HepG2 (cell line): Measurements from ENCODE around the gene GPD1. TPM values are rescaled to one million over a fixed set of nuclear protein-coding genes. Genes with fewer than 3 reads are reported as not detected.

Experiments used
- ATAC-seq: fragments of 200-7000 bp; cut with Tn5 transposase; 3 replicates; pipeline ENCODE4 v1.9.1; 2020; ENCODE audit warnings: mild to moderate bottlenecking, moderate library complexity
- BruUV-seq: library from RNA; stranded (reverse); fragments of 400-500 nt; replicated peaks from 2 replicates; lab custom pipeline; 2021; lab: Mats Ljungman, UMichigan
- CTCF ChIA-PET: fragments of 300-600 bp; formaldehyde crosslinking; extraction: SDS; loops from one replicate; lab custom pipeline; 2021; ENCODE audit warnings: low total read pairs, inconsistent platforms, low intra/inter-chr PET ratio; lab: Yijun Ruan, JAX
- POLR2A ChIA-PET: fragments of 350-600 bp; sonication (Branson Sonifier 250); formaldehyde crosslinking; loops from one replicate; lab custom pipeline; 2020; ENCODE audit warnings: antibody characterized with exemption, inconsistent platforms; lab: Yijun Ruan, JAX
- DNase-seq: peaks from one replicate; pipeline ENCODE4 v3.0.0-alpha.2; 2015; ENCODE audit warnings: low spot score
- FAIRE-seq: peaks from 3 replicates; lab custom pipeline; 2011; peaks lifted over from hg19 to GRCh38; lab: Jason Lieb, UNC
- H2AFZ ChIP-seq: one replicate; pipeline ENCODE4 v1.6.1; 2011; ENCODE audit warnings: low read length, inconsistent platforms
- H3K27ac ChIP-seq: fragments of 300-600 bp; 3 replicates; pipeline ENCODE4 v1.8.0; 2011; ENCODE audit warnings: mixed run types, mild to moderate bottlenecking, mixed read lengths, low read length, inconsistent platforms; ENCODE audit not compliant: insufficient read depth; ENCODE audit errors: extremely low read length
- H3K27me3 ChIP-seq, 2 experiments: fragments of 200-600 bp in 1 of 2; 2 replicates in 1 of 2; 3 replicates in 1 of 2; pipeline versions ENCODE4 v1.6.0 to v1.8.0; 2011; ENCODE audit warnings: low read length in 2 of 2, mild to moderate bottlenecking in 2 of 2, moderate library complexity in 2 of 2, inconsistent platforms in 1 of 2; ENCODE audit not compliant: insufficient read depth in 2 of 2, control insufficient read depth in 1 of 2
- H3K36me3 ChIP-seq, 2 experiments: fragments of 200-600 bp in 1 of 2; replicated peaks in 1 of 2; 2 replicates in 1 of 2; 3 replicates in 1 of 2; pipeline versions ENCODE4 v1.5.1 to v1.8.0; 2011; ENCODE audit warnings: low read length in 2 of 2, inconsistent platforms in 1 of 2; ENCODE audit not compliant: insufficient read depth in 2 of 2, control insufficient read depth in 1 of 2
- H3K4me1 ChIP-seq: 2 replicates; pipeline ENCODE4 v1.5.1; 2012; ENCODE audit warnings: low read length, inconsistent platforms; ENCODE audit not compliant: insufficient read depth
- H3K4me2 ChIP-seq: 2 replicates; pipeline ENCODE4 v1.6.0; 2011; ENCODE audit warnings: low read depth, low read length, inconsistent platforms
- H3K4me3 ChIP-seq, 3 experiments: fragments of 200-600 bp in 1 of 3; sonication (generic), shearing (Covaris generic) in 1 of 3; replicated peaks in 1 of 3; 2 replicates each; pipeline ENCODE4 v1.5.1; 2011 to 2016; ENCODE audit warnings: low read length in 3 of 3, inconsistent platforms in 2 of 3, low read depth in 2 of 3, mild to moderate bottlenecking in 2 of 3, control low read depth in 1 of 3, mixed read lengths in 1 of 3; ENCODE audit not compliant: insufficient read depth in 1 of 3
- H3K79me2 ChIP-seq: one replicate; pipeline ENCODE4 v1.6.1; 2011; ENCODE audit warnings: low read length, inconsistent platforms; ENCODE audit not compliant: insufficient read depth
- H3K9ac ChIP-seq: 2 replicates; pipeline ENCODE4 v1.6.0; 2011; ENCODE audit warnings: mild to moderate bottlenecking, low read depth, low read length, inconsistent platforms; ENCODE audit not compliant: insufficient read depth
- H3K9me3 ChIP-seq: 2 replicates; pipeline ENCODE4 v1.5.1; 2012; ENCODE audit warnings: mild to moderate bottlenecking, low read length
- H4K20me1 ChIP-seq: 2 replicates; pipeline ENCODE4 v1.6.0; 2011; ENCODE audit warnings: inconsistent platforms, mild to moderate bottlenecking, low read length, moderate library complexity; ENCODE audit not compliant: insufficient read depth
- HES4 ChIP-seq: sonication (generic); formaldehyde crosslinking; IDR thresholded peaks from 2 replicates; pipeline ENCODE4 v1.9.0; 2021; ENCODE audit warnings: mild to moderate bottlenecking, missing genetic modification reagents, borderline replicate concordance
- KAT7 ChIP-seq: IDR thresholded peaks from 2 replicates; pipeline ENCODE4 v1.6.1; 2018; ENCODE audit warnings: borderline replicate concordance, missing compliant biosample characterization
- MYC ChIP-seq: sonication (generic); formaldehyde crosslinking; IDR thresholded peaks from 2 replicates; pipeline ENCODE4 v1.9.0; 2021; ENCODE audit warnings: missing genetic modification reagents, borderline replicate concordance
- NRL ChIP-seq: sonication (generic); formaldehyde crosslinking; IDR thresholded peaks from 2 replicates; pipeline ENCODE4 v1.5.0; 2020; ENCODE audit warnings: missing genetic modification reagents, mild to moderate bottlenecking, moderate library complexity, borderline replicate concordance
- RCOR2 ChIP-seq: IDR thresholded peaks from 2 replicates; pipeline ENCODE4 v1.6.1; 2016; ENCODE audit warnings: missing biosample characterization, missing genetic modification reagents
- TAF1 ChIP-seq: sonication (generic); formaldehyde crosslinking; IDR thresholded peaks from 2 replicates; pipeline ENCODE4 v1.4.0; 2020; ENCODE audit warnings: missing genetic modification reagents
- TOE1 ChIP-seq: sonication (generic); formaldehyde crosslinking; IDR thresholded peaks from 2 replicates; pipeline ENCODE4 v1.4.0; 2020; ENCODE audit warnings: mild to moderate bottlenecking, missing genetic modification reagents
- XBP1 ChIP-seq: sonication (generic); formaldehyde crosslinking; IDR thresholded peaks from 2 replicates; pipeline ENCODE4 v1.5.0; 2020; ENCODE audit warnings: missing genetic modification reagents
- ZNF446 ChIP-seq: sonication (generic); formaldehyde crosslinking; IDR thresholded peaks from 2 replicates; pipeline ENCODE4 v1.5.0; 2020; ENCODE audit warnings: mild to moderate bottlenecking, missing genetic modification reagents
- ZNF556 ChIP-seq: sonication (generic); formaldehyde crosslinking; IDR thresholded peaks from 2 replicates; pipeline ENCODE4 v1.4.0; 2020; ENCODE audit warnings: mild to moderate bottlenecking, missing genetic modification reagents, borderline replicate concordance
- WGBS: methylation state at CpG from one replicate; pipeline ENCODE4 v1.1.6; 2017; ENCODE audit warnings: low lambda C conversion rate; 5-methylcytosine and 5-hydroxymethylcytosine counted together
- in situ Hi-C: cut with HindIII; loops from 2 replicates; pipeline ENCODE4 v1.10.0; 2017; ENCODE audit warnings: low pct_unique_long_range_greater_than_20kb; ENCODE audit not compliant: extremely low pct_ligation_motif_present
- intact Hi-C: fragments of 100-400 bp; cut with micrococcal nuclease; formaldehyde crosslinking; loops from one replicate; pipeline ENCODE4 v1.10.0; 2022; ENCODE audit not compliant: unreplicated experiment
- polyA plus RNA-seq, 8 experiments: library from polyadenylated mRNA; depleted of rRNA in 3 of 8; stranded (reverse) in 7 of 8; unstranded in 1 of 8; fragments of >200 nt; fragmentation: Illumina TruSeq in 4 of 8; extraction: Trizol in 4 of 8; gene quantifications; 2 replicates each; pipeline versions ENCODE4 v1.2.1 to v1.2.3, GENCODE V29; 2011 to 2016; ENCODE audit warnings: low read depth in 4 of 8, missing spikeins in 1 of 8, mixed read lengths in 1 of 8; ENCODE audit not compliant: insufficient read depth in 1 of 8
- total RNA-seq, 5 experiments: library from RNA; depleted of rRNA; stranded (reverse); fragments of >200 nt; fragmentation: Illumina TruSeq; extraction: Trizol; gene quantifications; 2 replicates each; pipeline ENCODE4 v1.2.3, GENCODE V29; 2016; ENCODE audit warnings: low read depth in 1 of 5
- TF ChIP-seq, protein P1 (sequence below): IDR thresholded peaks from 2 replicates; pipeline ENCODE4 v1.6.1; 2018; ENCODE audit warnings: missing genetic modification reagents
- TF ChIP-seq, protein P2 (sequence below): sonication (generic); formaldehyde crosslinking; IDR thresholded peaks from 2 replicates; pipeline ENCODE4 v1.8.0; 2022; ENCODE audit warnings: missing genetic modification reagents, mild to moderate bottlenecking, borderline replicate concordance
- TF ChIP-seq, protein P3 (sequence below): IDR thresholded peaks from 2 replicates; pipeline ENCODE4 v1.6.1; 2016; ENCODE audit warnings: missing compliant biosample characterization, missing genetic modification reagents, borderline replicate concordance
- TF ChIP-seq, protein P4 (sequence below): sonication (generic); formaldehyde crosslinking; IDR thresholded peaks from 2 replicates; pipeline ENCODE4 v1.4.0; 2020; ENCODE audit warnings: mild to moderate bottlenecking, missing genetic modification reagents
- TF ChIP-seq, protein P5 (sequence below): sonication (generic); formaldehyde crosslinking; IDR thresholded peaks from 2 replicates; pipeline ENCODE4 v1.4.0; 2020; ENCODE audit warnings: mild to moderate bottlenecking, missing genetic modification reagents

Gene GPD1
- total and polyA plus RNA-seq, 2 of the 13 experiments (the other 11 are each of a cell fraction or from before 2014, with no cell fraction given) = 3.7 to 30.6 TPM

DNA sequence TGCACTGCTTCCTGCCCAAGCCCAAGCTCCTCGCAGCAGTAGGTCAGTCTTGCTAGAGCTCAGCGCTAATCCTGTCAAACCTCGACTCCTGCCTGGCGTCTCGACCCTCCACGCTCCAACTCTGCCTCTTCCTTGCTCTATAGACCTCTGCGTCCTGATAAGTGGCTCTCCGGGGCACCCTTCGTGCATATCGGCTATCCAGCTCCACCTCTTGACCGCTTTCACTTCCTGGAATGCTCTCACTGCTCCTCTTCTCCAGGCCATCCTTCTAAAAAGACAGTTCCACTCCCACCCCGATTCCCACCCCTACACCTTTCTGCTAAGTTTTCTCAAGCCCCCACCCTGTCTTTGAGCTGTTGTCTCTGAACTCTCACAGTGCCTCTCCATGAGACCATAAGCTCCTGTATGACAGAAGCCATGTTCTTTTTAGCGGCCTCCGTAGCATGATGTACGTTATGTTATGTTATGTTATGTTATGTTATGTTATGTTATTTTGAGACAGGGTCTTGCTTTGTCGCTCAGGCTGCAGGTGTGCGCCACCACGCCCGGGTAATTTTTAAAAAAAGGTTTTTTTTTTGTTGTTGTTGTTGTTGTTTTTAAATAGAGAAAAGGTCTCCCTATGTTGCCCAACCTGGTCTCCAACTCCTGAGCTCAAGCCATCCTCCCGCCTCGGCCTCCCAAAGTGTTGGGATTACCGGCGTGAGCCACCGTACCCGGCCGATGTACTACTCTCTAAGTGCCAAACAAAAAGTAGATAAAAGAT, 8.8 kb downstream of the GPD1 start:
- Histone ChIP-seq H3K9me3 (no peaks in the 10 kb centered on the region), H3K27ac (peak overlapping the region; percentile 90), H3K9ac (peak overlapping the region; percentile 90), H3K4me2 (peak overlapping the region; percentile 99), H3K79me2 (peaks cover 20% of the 10 kb centered on the region), H4K20me1 (no peaks in the 10 kb centered on the region), H2AFZ (no peak overlapping the region), H3K27me3 (no peaks in the 10 kb centered on the region; a peak in 1 of 5 replicates), H3K4me3 (peak overlapping the region; percentile 90 to 94 (median 92)), H3K4me1 (peaks cover 50% of the 10 kb centered on the region), H3K36me3 (peaks cover 1 to 6% of the 10 kb centered on the region in 2 experiments; a peak in 2 of 5 replicates)
- 2% methylated on average over 26 of the region's 26 CpGs for WGBS
- BruUV-seq = no TSS peak
- DNase-seq (peak; percentile 49), FAIRE-seq (no peak), ATAC-seq (peak; percentile 10)
- intact Hi-C loops = loop anchor here (2.0 kb wide), 1 partner anchor 54 kb away; the partner anchor contains the start of gene CERS5
- ChIA-PET POLR2A (interaction anchor here (0.6 to 7.6 kb wide), 23 partner anchors 8 to 1202 kb away, joined by 3 to 265 read pairs (median 5); partner anchors contain the start of genes CERS5, FAM186A, GPD1 and LIMA1), CTCF (interaction anchor here (1.0 to 1.5 kb wide), 3 partner anchors 24 to 63 kb away, joined by 4 to 7 read pairs (median 4); no protein-coding TSS in a partner anchor)
- in situ Hi-C loops = no loop called here
- TF ChIP-seq, protein P1, sequence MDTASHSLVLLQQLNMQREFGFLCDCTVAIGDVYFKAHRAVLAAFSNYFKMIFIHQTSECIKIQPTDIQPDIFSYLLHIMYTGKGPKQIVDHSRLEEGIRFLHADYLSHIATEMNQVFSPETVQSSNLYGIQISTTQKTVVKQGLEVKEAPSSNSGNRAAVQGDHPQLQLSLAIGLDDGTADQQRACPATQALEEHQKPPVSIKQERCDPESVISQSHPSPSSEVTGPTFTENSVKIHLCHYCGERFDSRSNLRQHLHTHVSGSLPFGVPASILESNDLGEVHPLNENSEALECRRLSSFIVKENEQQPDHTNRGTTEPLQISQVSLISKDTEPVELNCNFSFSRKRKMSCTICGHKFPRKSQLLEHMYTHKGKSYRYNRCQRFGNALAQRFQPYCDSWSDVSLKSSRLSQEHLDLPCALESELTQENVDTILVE = no peak
- TF ChIP-seq NRL (no peak), MYC (CRISPR knock-in tag) (0 out of 2 replicates have a peak, but pooled peaks have one; percentile 35), KAT7 (peak; percentile 61; the same call in 1 of the 2 replicates), TAF1 (CRISPR knock-in tag) (peak; percentile 8; the same call in 1 of the 2 replicates), ZNF446 (CRISPR knock-in tag) (0 out of 2 replicates have a peak, but pooled peaks have one; percentile 64), XBP1 (CRISPR knock-in tag) (0 out of 2 replicates have a peak, but pooled peaks have one; percentile 64), HES4 (CRISPR knock-in tag) (0 out of 2 replicates have a peak, but pooled peaks have one; percentile 68), RCOR2 (CRISPR knock-in tag) (no peak), ZNF556 (CRISPR knock-in tag) (0 out of 2 replicates have a peak, but pooled peaks have one; percentile 43), TOE1 (CRISPR knock-in tag) (no peak)
- TF ChIP-seq, protein P2, sequence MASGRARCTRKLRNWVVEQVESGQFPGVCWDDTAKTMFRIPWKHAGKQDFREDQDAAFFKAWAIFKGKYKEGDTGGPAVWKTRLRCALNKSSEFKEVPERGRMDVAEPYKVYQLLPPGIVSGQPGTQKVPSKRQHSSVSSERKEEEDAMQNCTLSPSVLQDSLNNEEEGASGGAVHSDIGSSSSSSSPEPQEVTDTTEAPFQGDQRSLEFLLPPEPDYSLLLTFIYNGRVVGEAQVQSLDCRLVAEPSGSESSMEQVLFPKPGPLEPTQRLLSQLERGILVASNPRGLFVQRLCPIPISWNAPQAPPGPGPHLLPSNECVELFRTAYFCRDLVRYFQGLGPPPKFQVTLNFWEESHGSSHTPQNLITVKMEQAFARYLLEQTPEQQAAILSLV (CRISPR knock-in tag) = peak; percentile 79; the same call in 1 of the 2 replicates
- TF ChIP-seq, protein P3, sequence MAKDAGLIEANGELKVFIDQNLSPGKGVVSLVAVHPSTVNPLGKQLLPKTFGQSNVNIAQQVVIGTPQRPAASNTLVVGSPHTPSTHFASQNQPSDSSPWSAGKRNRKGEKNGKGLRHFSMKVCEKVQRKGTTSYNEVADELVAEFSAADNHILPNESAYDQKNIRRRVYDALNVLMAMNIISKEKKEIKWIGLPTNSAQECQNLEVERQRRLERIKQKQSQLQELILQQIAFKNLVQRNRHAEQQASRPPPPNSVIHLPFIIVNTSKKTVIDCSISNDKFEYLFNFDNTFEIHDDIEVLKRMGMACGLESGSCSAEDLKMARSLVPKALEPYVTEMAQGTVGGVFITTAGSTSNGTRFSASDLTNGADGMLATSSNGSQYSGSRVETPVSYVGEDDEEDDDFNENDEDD = no peak
- TF ChIP-seq, protein P4, sequence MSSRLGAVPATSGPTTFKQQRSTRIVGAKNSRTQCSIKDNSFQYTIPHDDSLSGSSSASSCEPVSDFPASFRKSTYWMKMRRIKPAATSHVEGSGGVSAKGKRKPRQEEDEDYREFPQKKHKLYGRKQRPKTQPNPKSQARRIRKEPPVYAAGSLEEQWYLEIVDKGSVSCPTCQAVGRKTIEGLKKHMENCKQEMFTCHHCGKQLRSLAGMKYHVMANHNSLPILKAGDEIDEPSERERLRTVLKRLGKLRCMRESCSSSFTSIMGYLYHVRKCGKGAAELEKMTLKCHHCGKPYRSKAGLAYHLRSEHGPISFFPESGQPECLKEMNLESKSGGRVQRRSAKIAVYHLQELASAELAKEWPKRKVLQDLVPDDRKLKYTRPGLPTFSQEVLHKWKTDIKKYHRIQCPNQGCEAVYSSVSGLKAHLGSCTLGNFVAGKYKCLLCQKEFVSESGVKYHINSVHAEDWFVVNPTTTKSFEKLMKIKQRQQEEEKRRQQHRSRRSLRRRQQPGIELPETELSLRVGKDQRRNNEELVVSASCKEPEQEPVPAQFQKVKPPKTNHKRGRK (CRISPR knock-in tag) = no peak
- TF ChIP-seq, protein P5, sequence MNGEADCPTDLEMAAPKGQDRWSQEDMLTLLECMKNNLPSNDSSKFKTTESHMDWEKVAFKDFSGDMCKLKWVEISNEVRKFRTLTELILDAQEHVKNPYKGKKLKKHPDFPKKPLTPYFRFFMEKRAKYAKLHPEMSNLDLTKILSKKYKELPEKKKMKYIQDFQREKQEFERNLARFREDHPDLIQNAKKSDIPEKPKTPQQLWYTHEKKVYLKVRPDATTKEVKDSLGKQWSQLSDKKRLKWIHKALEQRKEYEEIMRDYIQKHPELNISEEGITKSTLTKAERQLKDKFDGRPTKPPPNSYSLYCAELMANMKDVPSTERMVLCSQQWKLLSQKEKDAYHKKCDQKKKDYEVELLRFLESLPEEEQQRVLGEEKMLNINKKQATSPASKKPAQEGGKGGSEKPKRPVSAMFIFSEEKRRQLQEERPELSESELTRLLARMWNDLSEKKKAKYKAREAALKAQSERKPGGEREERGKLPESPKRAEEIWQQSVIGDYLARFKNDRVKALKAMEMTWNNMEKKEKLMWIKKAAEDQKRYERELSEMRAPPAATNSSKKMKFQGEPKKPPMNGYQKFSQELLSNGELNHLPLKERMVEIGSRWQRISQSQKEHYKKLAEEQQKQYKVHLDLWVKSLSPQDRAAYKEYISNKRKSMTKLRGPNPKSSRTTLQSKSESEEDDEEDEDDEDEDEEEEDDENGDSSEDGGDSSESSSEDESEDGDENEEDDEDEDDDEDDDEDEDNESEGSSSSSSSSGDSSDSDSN (CRISPR knock-in tag) = peak; percentile 77
